RWPE2 (cell line): Measurements from ENCODE around the gene DNAH14.
"Not testable (repeated sequence)": the region's sequence is repeated elsewhere in the genome, so short reads cannot be mapped to it uniquely, and the experiment has no call there.

ENCODE experiments used
- ATAC-seq: fragments of 200-7000 bp; cut with Tn5 transposase; 3 replicates; pipeline ENCODE4 v1.9.1; 2021; ENCODE audit warnings: low read depth
- DNase-seq: peaks from one replicate; pipeline ENCODE4 v3.0.0-alpha.2; 2020; ENCODE audit warnings: low spot score
- H3K27ac ChIP-seq: fragments of 450-650 bp; 2 replicates; pipeline ENCODE4 v1.5.1; 2017; ENCODE audit warnings: mild to moderate bottlenecking; ENCODE audit not compliant: poor library complexity, severe bottlenecking
- H3K27me3 ChIP-seq: fragments of 250-450 bp; sonication (Bioruptor Pico); 2 replicates; pipeline ENCODE4 v1.5.1; 2021; ENCODE audit warnings: mild to moderate bottlenecking, moderate library complexity; ENCODE audit not compliant: insufficient read depth, poor library complexity, severe bottlenecking
- H3K36me3 ChIP-seq: fragments of 250-450 bp; sonication (Bioruptor Pico); 2 replicates; pipeline ENCODE4 v1.5.1; 2020; ENCODE audit warnings: low read depth, mild to moderate bottlenecking, moderate library complexity
- H3K4me1 ChIP-seq: fragments of 250-450 bp; sonication (Bioruptor Pico); 2 replicates; pipeline ENCODE4 v1.5.1; 2021; ENCODE audit warnings: mild to moderate bottlenecking, moderate library complexity; ENCODE audit not compliant: insufficient read depth, poor library complexity, severe bottlenecking
- H3K4me3 ChIP-seq: fragments of 250-450 bp; sonication (Bioruptor Pico); 2 replicates; pipeline ENCODE4 v1.5.1; 2021; ENCODE audit warnings: mild to moderate bottlenecking, moderate library complexity; ENCODE audit not compliant: severe bottlenecking
- H3K9me3 ChIP-seq: fragments of 250-450 bp; sonication (Bioruptor Pico); 2 replicates; pipeline ENCODE4 v1.5.1; 2021; ENCODE audit warnings: mild to moderate bottlenecking, moderate library complexity; ENCODE audit not compliant: severe bottlenecking
- CTCF ChIP-seq: fragments of 450-650 bp; IDR thresholded peaks from one replicate; pipeline ENCODE4 v1.5.1; 2017; ENCODE audit warnings: mild to moderate bottlenecking, moderate library complexity; ENCODE audit not compliant: poor library complexity, severe bottlenecking

DNAH14 gene

GRCh38 chr1:224883091-224883490, 46.4 kb upstream of the DNAH14 start:
- Histone ChIP-seq H3K27ac (no peak overlapping the region), H3K4me1 (no peaks in the 10 kb centered on the region), H3K27me3 (no peaks in the 10 kb centered on the region), H3K9me3 (no peaks in the 10 kb centered on the region), H3K36me3 (no peaks in the 10 kb centered on the region), H3K4me3 (no peak overlapping the region)
- no peak for TF ChIP-seq CTCF
- ATAC-seq (no peak), DNase-seq (no peak)

GRCh38 chr1:224884361-224884801, 45.1 kb upstream of the DNAH14 start:
- DNase-seq (no peak), ATAC-seq (no peak)
- no peak for TF ChIP-seq CTCF

GRCh38 chr1:224885376-224885775, 44.1 kb upstream of the DNAH14 start:
- not testable (repeated sequence) for H3K27ac ChIP-seq, DNase-seq, H3K36me3 ChIP-seq, H3K27me3 ChIP-seq, ATAC-seq, H3K4me3 ChIP-seq, H3K9me3 ChIP-seq, H3K4me1 ChIP-seq

More at GRCh38 chr1:224884361-224884801, 45.1 kb upstream of the DNAH14 start:
- H3K27ac ChIP-seq = no peak overlapping the region
- no peaks in the 10 kb centered on the region for H3K9me3 ChIP-seq
- no peak overlapping the region for H3K4me3 ChIP-seq
- no peaks in the 10 kb centered on the region for H3K4me1 ChIP-seq
- H3K27me3 ChIP-seq = no peaks in the 10 kb centered on the region
- no peaks in the 10 kb centered on the region for H3K36me3 ChIP-seq

GRCh38 chr1:224894915-224895314, 34.6 kb upstream of the DNAH14 start:
- ATAC-seq (no peak), DNase-seq (no peak)
- Histone ChIP-seq H3K27me3 (no peaks in the 10 kb centered on the region), H3K36me3 (no peaks in the 10 kb centered on the region), H3K4me1 (no peaks in the 10 kb centered on the region), H3K9me3 (no peaks in the 10 kb centered on the region), H3K27ac (no peak overlapping the region), H3K4me3 (no peak overlapping the region)
- TF ChIP-seq CTCF = peak; percentile 5

- Histone ChIP-seq H3K4me1 (no peaks in the 10 kb centered on the region), H3K9me3 (no peaks in the 10 kb centered on the region), H3K4me3 (no peak overlapping the region), H3K36me3 (no peaks in the 10 kb centered on the region), H3K27ac (no peak overlapping the region), H3K27me3 (no peaks in the 10 kb centered on the region)
- no peak for ATAC-seq
- no peak for DNase-seq
- TF ChIP-seq CTCF = no peak
Measured at GRCh38 chr1:224896130-224896781, 33.2 kb upstream of the DNAH14 start.
